Trophoblast cell (in vitro differentiated cells and primary cell): ENCODE measurements around the gene OR11A1.

Source experiments
- DNase-seq, 2 donors: peaks; one replicate each; pipeline ENCODE4 v3.0.0-alpha.2; 2016
- H2AFZ ChIP-seq: 2 replicates; pipeline ENCODE4 v1.6.1; 2013; ENCODE audit warnings: low read length, moderate library complexity, mild to moderate bottlenecking; ENCODE audit not compliant: insufficient read depth, poor library complexity
- H2AK5ac ChIP-seq: 2 replicates; pipeline ENCODE4 v1.6.1; 2013; ENCODE audit warnings: mild to moderate bottlenecking, low read length
- H2BK120ac ChIP-seq: 2 replicates; pipeline ENCODE4 v1.6.1; 2013; ENCODE audit warnings: low read length, mild to moderate bottlenecking, moderate library complexity; ENCODE audit not compliant: insufficient read depth, poor library complexity
- H2BK12ac ChIP-seq: 2 replicates; pipeline ENCODE4 v1.6.1; 2013; ENCODE audit warnings: mild to moderate bottlenecking, low read length, moderate library complexity
- H2BK5ac ChIP-seq: 2 replicates; pipeline ENCODE4 v1.6.1; 2013; ENCODE audit warnings: low read length, low read depth, moderate library complexity, mild to moderate bottlenecking; ENCODE audit not compliant: poor library complexity
- H3K14ac ChIP-seq: 2 replicates; pipeline ENCODE4 v1.6.1; 2013; ENCODE audit warnings: mild to moderate bottlenecking, low read length
- H3K18ac ChIP-seq: 2 replicates; pipeline ENCODE4 v1.6.1; 2013; ENCODE audit warnings: mild to moderate bottlenecking, low read length
- H3K23ac ChIP-seq: 2 replicates; pipeline ENCODE4 v1.6.1; 2013; ENCODE audit warnings: low read length
- H3K27ac ChIP-seq: 2 replicates; pipeline ENCODE4 v1.5.1; 2013; ENCODE audit warnings: low read depth, mild to moderate bottlenecking, inconsistent platforms, low read length, moderate library complexity
- H3K27me3 ChIP-seq: 2 replicates; pipeline ENCODE4 v1.6.1; 2013; ENCODE audit warnings: inconsistent platforms, mild to moderate bottlenecking, low read length, moderate library complexity; ENCODE audit not compliant: insufficient read depth
- H3K36me3 ChIP-seq, 2 experiments: 1 replicate in 1 of 2; 2 replicates in 1 of 2; pipeline ENCODE4 v1.6.1; 2013; ENCODE audit warnings: low read length in 2 of 2, mild to moderate bottlenecking in 2 of 2, moderate library complexity in 1 of 2; ENCODE audit not compliant: insufficient read depth in 2 of 2, control insufficient read depth in 1 of 2
- H3K4ac ChIP-seq: 2 replicates; pipeline ENCODE4 v1.6.1; 2013; ENCODE audit warnings: low read depth, mild to moderate bottlenecking, low read length, moderate library complexity
- H3K4me1 ChIP-seq, 2 experiments: 1 replicate in 1 of 2; 2 replicates in 1 of 2; pipeline ENCODE4 v1.6.1; 2013; ENCODE audit warnings: low read length in 2 of 2, mild to moderate bottlenecking in 2 of 2, moderate library complexity in 1 of 2; ENCODE audit not compliant: insufficient read depth in 2 of 2, control insufficient read depth in 1 of 2
- H3K4me2 ChIP-seq: 2 replicates; pipeline ENCODE4 v1.6.1; 2013; ENCODE audit warnings: inconsistent platforms, mild to moderate bottlenecking, low read length, moderate library complexity
- H3K4me3 ChIP-seq: 2 replicates; pipeline ENCODE4 v1.5.1; 2013; ENCODE audit warnings: mild to moderate bottlenecking, low read depth, low read length, inconsistent platforms
- H3K79me1 ChIP-seq: one replicate; pipeline ENCODE4 v1.6.1; 2013; ENCODE audit warnings: low read length
- H3K79me2 ChIP-seq: 2 replicates; pipeline ENCODE4 v1.6.1; 2013; ENCODE audit warnings: low read length, mild to moderate bottlenecking; ENCODE audit not compliant: control insufficient read depth, insufficient read depth, poor library complexity
- H3K9ac ChIP-seq: 2 replicates; pipeline ENCODE4 v1.6.1; 2013; ENCODE audit warnings: mild to moderate bottlenecking, low read length
- H3K9me3 ChIP-seq: 2 replicates; pipeline ENCODE4 v1.6.1; 2013; ENCODE audit warnings: low read depth, mild to moderate bottlenecking, control low read depth, inconsistent platforms, low read length; ENCODE audit not compliant: insufficient read depth
- H4K12ac ChIP-seq: 2 replicates; pipeline ENCODE4 v1.6.1; 2013; ENCODE audit warnings: low read depth, mild to moderate bottlenecking, low read length, moderate library complexity
- H4K8ac ChIP-seq: 2 replicates; pipeline ENCODE4 v1.6.1; 2013; ENCODE audit warnings: low read depth, mild to moderate bottlenecking, low read length, moderate library complexity
- H4K91ac ChIP-seq: one replicate; pipeline ENCODE4 v1.6.1; 2013; ENCODE audit warnings: low read depth, mild to moderate bottlenecking, low read length, moderate library complexity
- WGBS: extraction: QIAGEN DNeasy Blood & Tissue Kit; methylation state at CpG from one replicate; pipeline ENCODE4 v1.1.7; 2013; ENCODE audit warnings: missing lambda C conversion rate; ENCODE audit not compliant: insufficient read length, insufficient coverage; ENCODE audit errors: extremely low coverage; 5-methylcytosine and 5-hydroxymethylcytosine counted together

Gene OR11A1

GRCh38 chr6:29499704-29500103 lies 42.8 kb upstream of the OR11A1 start:
- Histone ChIP-seq H4K8ac (no peak overlapping the region), H3K4me2 (no peak overlapping the region), H3K18ac (no peak overlapping the region), H3K23ac (no peak overlapping the region), H3K9ac (no peak overlapping the region), H3K14ac (no peak overlapping the region), H2BK120ac (no peak overlapping the region), H3K4me3 (no peak overlapping the region), H2AK5ac (no peak overlapping the region), H3K4me1 (peaks cover 0 to 3% of the 10 kb centered on the region in 2 experiments), H3K27ac (no peak overlapping the region), H3K36me3 (no peaks in the 10 kb centered on the region), H3K79me1 (no peaks in the 10 kb centered on the region), H2AFZ (no peak overlapping the region), H3K9me3 (no peaks in the 10 kb centered on the region), H4K91ac (no peak overlapping the region), H3K79me2 (no peaks in the 10 kb centered on the region), H3K27me3 (no peaks in the 10 kb centered on the region), H3K4ac (no peak overlapping the region), H4K12ac (no peak overlapping the region), H2BK12ac (no peak overlapping the region), H2BK5ac (no peak overlapping the region)
- no CpG with 5 or more reads among the region's 5 CpGs for WGBS
- DNase-seq: no peak

- Histone ChIP-seq H3K4me3 (no peak overlapping the region), H3K18ac (no peak overlapping the region), H3K14ac (no peak overlapping the region), H4K91ac (no peak overlapping the region), H4K12ac (no peak overlapping the region), H3K79me1 (no peaks in the 10 kb centered on the region), H3K9me3 (no peaks in the 10 kb centered on the region), H2BK12ac (no peak overlapping the region), H2AK5ac (no peak overlapping the region), H3K4me2 (no peak overlapping the region), H2BK5ac (no peak overlapping the region), H4K8ac (no peak overlapping the region), H3K79me2 (no peaks in the 10 kb centered on the region), H3K27ac (no peak overlapping the region), H2BK120ac (no peak overlapping the region), H3K36me3 (no peaks in the 10 kb centered on the region), H2AFZ (no peak overlapping the region), H3K9ac (no peak overlapping the region), H3K4me1 (no peaks in the 10 kb centered on the region), H3K27me3 (no peaks in the 10 kb centered on the region), H3K23ac (no peak overlapping the region), H3K4ac (no peak overlapping the region)
- DNase-seq: no peak
- no CpG with 5 or more reads among the region's 4 CpGs for WGBS
Measured at GRCh38 chr6:29496961-29497360, 40.1 kb upstream of the OR11A1 start.

GRCh38 chr6:29495571-29495970 lies 38.7 kb upstream of the OR11A1 start:
- Histone ChIP-seq H2BK120ac (no peak overlapping the region), H4K91ac (no peak overlapping the region), H3K27ac (no peak overlapping the region), H2AK5ac (no peak overlapping the region), H3K4me3 (no peak overlapping the region), H3K79me1 (no peaks in the 10 kb centered on the region), H2BK12ac (no peak overlapping the region), H3K9me3 (peaks cover 2% of the 10 kb centered on the region), H3K9ac (no peak overlapping the region), H2AFZ (no peak overlapping the region), H3K36me3 (no peaks in the 10 kb centered on the region), H3K4ac (no peak overlapping the region), H3K14ac (no peak overlapping the region), H2BK5ac (no peak overlapping the region), H3K23ac (no peak overlapping the region), H3K18ac (no peak overlapping the region), H4K12ac (no peak overlapping the region), H3K27me3 (no peaks in the 10 kb centered on the region), H4K8ac (no peak overlapping the region), H3K4me1 (no peaks in the 10 kb centered on the region), H3K4me2 (no peak overlapping the region), H3K79me2 (no peaks in the 10 kb centered on the region)
- DNase-seq: no peak
- WGBS: no CpG with 5 or more reads among the region's 4 CpGs

- Histone ChIP-seq H3K79me2 (no peaks in the 10 kb centered on the region), H2AFZ (no peak overlapping the region), H3K9me3 (peaks cover 2% of the 10 kb centered on the region), H3K14ac (no peak overlapping the region), H3K4ac (no peak overlapping the region), H2BK120ac (no peak overlapping the region), H3K4me3 (no peak overlapping the region), H2AK5ac (no peak overlapping the region), H3K36me3 (no peaks in the 10 kb centered on the region), H2BK12ac (no peak overlapping the region), H4K8ac (no peak overlapping the region), H3K9ac (no peak overlapping the region), H3K4me1 (no peaks in the 10 kb centered on the region), H3K27ac (no peak overlapping the region), H2BK5ac (no peak overlapping the region), H4K91ac (no peak overlapping the region), H3K27me3 (no peaks in the 10 kb centered on the region), H4K12ac (no peak overlapping the region), H3K4me2 (no peak overlapping the region), H3K18ac (no peak overlapping the region), H3K79me1 (no peaks in the 10 kb centered on the region), H3K23ac (no peak overlapping the region)
- no peak for DNase-seq
- WGBS: no CpG with 5 or more reads among the region's 2 CpGs
Measured at GRCh38 chr6:29494131-29494530, 37.3 kb upstream of the OR11A1 start.
